Esophagus muscularis mucosa (tissue), 4 donors: Measurements from ENCODE around the gene SOX1. TPM values are rescaled to one million over a fixed set of nuclear protein-coding genes. Genes with fewer than 3 reads are reported as not detected.

Experiments
- DNase-seq: peaks from one replicate; pipeline ENCODE4 v3.0.0-alpha.2; 2017; ENCODE audit errors: extremely low spot score
- H3K27ac ChIP-seq, 4 donors: fragments of 200-600 bp; sonication (generic); replicated peaks in 1 of 4; 1 replicate in 3 of 4; 2 replicates in 1 of 4; pipeline ENCODE4 v1.5.1; 2016 to 2019; ENCODE audit warnings: mild to moderate bottlenecking in 1 of 4
- H3K27me3 ChIP-seq, 4 donors: fragments of 200-600 bp; sonication (generic); one replicate each; pipeline versions ENCODE4 v1.5.1 to v1.6.0; 2016 to 2019
- H3K36me3 ChIP-seq, 4 donors: fragments of 200-600 bp; sonication (generic); one replicate each; pipeline ENCODE4 v1.5.1; 2016 to 2019
- H3K4me1 ChIP-seq, 4 donors: fragments of 200-600 bp; sonication (generic); one replicate each; pipeline ENCODE4 v1.5.1; 2016 to 2019
- H3K4me3 ChIP-seq, 4 donors: fragments of 200-600 bp; sonication (generic); 1 replicate in 2 of 4; 2 replicates in 2 of 4; pipeline ENCODE4 v1.5.1; 2016 to 2019; ENCODE audit warnings: mild to moderate bottlenecking in 4 of 4, moderate library complexity in 1 of 4
- H3K9me3 ChIP-seq, 4 donors: fragments of 200-600 bp; sonication (generic); 1 replicate in 3 of 4; 2 replicates in 1 of 4; pipeline ENCODE4 v1.5.1; 2016 to 2019
- CTCF ChIP-seq, 3 experiments: fragments of 200-600 bp in 2 of 3; fragments of 450-650 bp in 1 of 3; sonication (generic) in 2 of 3; IDR thresholded peaks; one replicate each; pipeline ENCODE4 v1.5.1; 2017 to 2019; ENCODE audit warnings: antibody characterized with exemption in 3 of 3, mild to moderate bottlenecking in 2 of 3, moderate library complexity in 1 of 3
- EP300 ChIP-seq: sonication (generic); formaldehyde crosslinking; IDR thresholded peaks from one replicate; pipeline ENCODE4 v1.6.1; 2017; ENCODE audit warnings: antibody characterized with exemption
- POLR2A ChIP-seq: fragments of 450-650 bp; IDR thresholded peaks from one replicate; pipeline ENCODE4 v1.6.1; 2017; ENCODE audit warnings: antibody characterized with exemption, moderate library complexity, mild to moderate bottlenecking, low read depth
- POLR2AphosphoS5 ChIP-seq, 2 donors: sonication (generic); formaldehyde crosslinking; IDR thresholded peaks; one replicate each; pipeline ENCODE4 v1.6.1; 2017; ENCODE audit warnings: antibody characterized with exemption in 2 of 2
- WGBS: methylation state at CpG from one replicate; pipeline ENCODE4 v1.1.5; 2018; 5-methylcytosine and 5-hydroxymethylcytosine counted together
- intact Hi-C: fragments of 100-400 bp; cut with DNase I; formaldehyde crosslinking; loops from one replicate; pipeline ENCODE4 v1.15.1; 2023
- total RNA-seq, 4 donors: library from RNA; depleted of rRNA; stranded (reverse); fragments of >200 nt; gene quantifications; one replicate each; pipeline versions ENCODE4 v1.1.0 to v1.2.1, GENCODE V29; 2016

The SOX1 gene
- total RNA-seq, 4 donors from 2014 or later: under 0.01 to 0.17 TPM; not detected in 2

DNA sequence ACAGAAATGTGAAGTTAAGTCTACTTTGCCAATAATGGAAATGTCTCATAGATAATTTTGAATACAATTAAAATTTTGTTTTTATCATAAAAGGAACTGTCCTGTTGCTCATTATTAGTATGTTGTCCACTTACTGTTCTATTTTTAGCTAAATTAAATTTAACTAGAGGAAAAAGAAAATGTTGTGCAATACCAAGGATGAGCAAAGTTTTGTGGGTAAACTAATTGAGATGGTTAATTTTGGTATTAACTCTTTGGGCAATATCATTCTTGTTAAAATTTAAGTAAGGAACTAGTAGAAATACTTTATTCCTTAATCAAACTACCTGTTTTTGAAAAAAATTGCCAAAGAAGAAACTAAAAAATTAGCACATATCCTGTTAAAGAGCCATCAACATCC lies 43.5 kb downstream of the SOX1 start:
- Histone ChIP-seq H3K36me3 (no peaks in the 10 kb centered on the region), H3K27me3 (peaks cover 0 to 77% (median 12%) of the 10 kb centered on the region in 4 donors), H3K4me3 (no peak overlapping the region), H3K4me1 (peaks cover 0 to 7% (median 3%) of the 10 kb centered on the region in 4 donors), H3K27ac (no peak overlapping the region), H3K9me3 (no peaks in the 10 kb centered on the region)
- intact Hi-C loops: no loop called here
- TF ChIP-seq EP300 (no peak), POLR2A (no peak), CTCF (IDR thresholded peaks at IDR 0.05) (no peak), POLR2AphosphoS5 (IDR thresholded peaks at IDR 0.05) (no peak)
- no peak for DNase-seq

- DNase-seq: no peak
- Histone ChIP-seq H3K36me3 (no peaks in the 10 kb centered on the region), H3K4me3 (no peak overlapping the region), H3K9me3 (no peaks in the 10 kb centered on the region), H3K27ac (no peak overlapping the region), H3K4me1 (no peaks in the 10 kb centered on the region), H3K27me3 (peaks cover 0 to 76% (median 10%) of the 10 kb centered on the region in 4 donors)
- TF ChIP-seq POLR2A: no peak
- no peak for TF ChIP-seq CTCF (IDR thresholded peaks at IDR 0.05)
- no peak for TF ChIP-seq POLR2AphosphoS5 (IDR thresholded peaks at IDR 0.05)
- no peak for TF ChIP-seq EP300
- intact Hi-C loops: no loop called here
- WGBS: 58% methylated on average over 10 of the region's 10 CpGs
These were observed 44.4 kb downstream of the SOX1 start for GRCh38 chr13:112111239-112111857.

DNA sequence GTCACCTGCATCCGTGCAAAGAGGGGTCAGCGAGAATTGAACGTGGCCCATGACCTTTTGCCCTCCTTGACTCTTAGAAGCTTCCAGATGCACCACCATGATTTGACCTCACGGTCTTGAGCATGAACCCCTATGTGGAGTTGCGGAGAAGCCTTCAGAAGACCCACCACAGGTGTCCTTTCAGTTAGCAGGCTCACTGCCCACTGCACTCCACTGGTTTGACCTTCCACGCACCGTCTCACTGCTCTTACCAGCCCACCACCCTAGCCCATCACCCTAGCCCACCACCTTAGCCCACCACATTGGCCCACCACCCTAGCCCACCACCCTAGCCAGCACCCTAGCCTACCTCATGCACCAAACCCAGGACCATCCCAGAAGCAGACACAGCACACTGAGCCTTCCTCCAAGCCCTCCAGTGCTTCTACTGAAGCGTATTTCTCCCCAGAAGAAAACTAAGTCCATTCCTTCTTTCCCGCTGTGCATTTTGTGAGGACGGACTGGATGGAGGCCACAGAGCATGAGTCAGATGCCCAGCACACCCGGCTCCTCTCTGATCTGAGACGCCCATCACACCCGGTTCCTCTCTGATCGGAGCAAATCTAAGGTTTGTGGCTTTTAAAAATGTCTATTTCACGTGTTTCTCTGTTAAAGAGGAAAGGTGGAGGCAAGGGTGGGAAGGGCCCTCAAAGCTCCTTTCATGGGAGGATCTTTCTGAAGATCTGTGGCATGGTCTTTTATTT lies 45.8 kb downstream of the SOX1 start:
- 90% methylated on average over 13 of the region's 15 CpGs for whole genome bisulfite sequencing

GRCh38 chr13:112113348-112113747 lies 46.4 kb downstream of the SOX1 start:
- Histone ChIP-seq H3K36me3 (no peaks in the 10 kb centered on the region), H3K27me3 (peaks cover 0 to 76% (median 6%) of the 10 kb centered on the region in 4 donors), H3K27ac (no peak overlapping the region), H3K4me1 (no peaks in the 10 kb centered on the region), H3K4me3 (no peak overlapping the region), H3K9me3 (no peaks in the 10 kb centered on the region)
- TF ChIP-seq POLR2A (no peak), POLR2AphosphoS5 (IDR thresholded peaks at IDR 0.05) (no peak), CTCF (IDR thresholded peaks at IDR 0.05) (no peak), EP300 (no peak)
- WGBS: 85% methylated on average over 7 of the region's 7 CpGs
- intact Hi-C loops: no loop called here
- no peak for DNase-seq

More for the DNA sequence above, 45.8 kb downstream of the SOX1 start:
- Histone ChIP-seq H3K27me3 (peaks cover 0 to 76% (median 6%) of the 10 kb centered on the region in 4 donors), H3K36me3 (no peaks in the 10 kb centered on the region), H3K9me3 (no peaks in the 10 kb centered on the region), H3K4me3 (no peak overlapping the region), H3K4me1 (no peaks in the 10 kb centered on the region), H3K27ac (no peak overlapping the region)
- no peak for TF ChIP-seq POLR2A
- DNase-seq: no peak
- intact Hi-C loops: no loop called here

DNA sequence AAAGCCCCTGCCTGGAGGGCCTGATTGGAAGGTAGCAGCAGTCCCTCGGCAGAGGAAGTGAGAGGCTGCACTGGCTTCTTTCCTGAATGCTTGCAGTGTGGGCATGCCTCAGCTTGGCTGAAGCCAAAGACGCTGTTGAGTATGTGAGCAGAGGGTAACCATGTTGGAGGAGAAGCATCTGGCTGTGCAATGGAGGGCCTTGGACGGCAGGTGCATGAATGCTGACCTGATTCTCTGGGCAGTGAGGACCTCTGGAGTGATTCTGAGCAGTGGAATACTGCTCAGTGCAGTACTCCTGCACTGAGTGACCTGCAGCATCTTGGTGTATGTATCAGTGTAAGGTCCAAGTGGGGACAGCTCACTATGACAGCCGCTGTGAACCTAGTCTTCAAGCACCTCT lies 46.9 kb downstream of the SOX1 start:
- Histone ChIP-seq H3K27ac (no peak overlapping the region), H3K36me3 (no peaks in the 10 kb centered on the region), H3K4me3 (no peak overlapping the region), H3K9me3 (no peaks in the 10 kb centered on the region), H3K4me1 (no peaks in the 10 kb centered on the region), H3K27me3 (peaks cover 0 to 76% (median 5%) of the 10 kb centered on the region in 4 donors)
- 84% methylated on average over 4 of the region's 4 CpGs for WGBS
- TF ChIP-seq EP300: no peak
- no peak for TF ChIP-seq CTCF (IDR thresholded peaks at IDR 0.05)
- no peak for TF ChIP-seq POLR2A
- no peak for TF ChIP-seq POLR2AphosphoS5 (IDR thresholded peaks at IDR 0.05)
- no peak for DNase-seq
- intact Hi-C loops: no loop called here
